HCT116 (cell line): Measurements from ENCODE around the gene TCP11. TPM values are rescaled to one million over a fixed set of nuclear protein-coding genes. Genes with fewer than 3 reads are reported as not detected.

Experiments
- ATAC-seq: fragments of 200-7000 bp; cut with Tn5 transposase; 2 replicates; pipeline ENCODE4 v1.9.1; 2020; ENCODE audit warnings: mild to moderate bottlenecking, moderate library complexity
- BruUV-seq: library from RNA; stranded (reverse); fragments of 400-500 nt; replicated peaks from 2 replicates; lab custom pipeline; 2021; lab: Mats Ljungman, UMichigan
- CTCF ChIA-PET: fragments of 300-600 bp; sonication (Branson Sonifier 250); formaldehyde crosslinking; loops from one replicate; lab custom pipeline; 2021; ENCODE audit warnings: antibody characterized with exemption; lab: Charles Lee
- POLR2A ChIA-PET: fragments of 300-600, 350-600 bp; sonication (Branson Sonifier 250); formaldehyde crosslinking; loops from one replicate; lab custom pipeline; 2021; ENCODE audit warnings: antibody characterized with exemption; lab: Charles Lee
- RAD21 ChIA-PET, 2 experiments: fragments of 300-600 bp; sonication (Branson Sonifier 250); formaldehyde crosslinking; loops; one replicate each; lab custom pipeline; 2023; ENCODE audit warnings: low total read pairs in 2 of 2; ENCODE audit not compliant: uncharacterized antibody in 2 of 2, unreplicated experiment in 2 of 2, low non-redundant PET in 1 of 2; lab: Charles Lee
- DNase-seq: peaks from one replicate; pipeline ENCODE4 v3.0.0-alpha.2; 2010; ENCODE audit warnings: low read depth, low spot score
- H2AFZ ChIP-seq: fragments of 200-600 bp; shearing (Covaris generic), sonication (generic); 2 replicates; pipeline ENCODE4 v1.6.1; 2017; ENCODE audit warnings: low read depth, mixed run types, mixed read lengths, antibody characterized with exemption, low read length; ENCODE audit not compliant: poor library complexity, severe bottlenecking
- H3K27ac ChIP-seq: 2 replicates; pipeline ENCODE4 v1.5.1; 2012; ENCODE audit warnings: low read depth, low read length
- H3K27me3 ChIP-seq: fragments of 200-600 bp; sonication (generic); 2 replicates; pipeline ENCODE4 v1.6.1; 2016; ENCODE audit warnings: mixed run types, low read length, mixed read lengths; ENCODE audit not compliant: insufficient read depth
- H3K36me3 ChIP-seq, 2 experiments: fragments of 200-500 bp in 1 of 2; fragments of 200-600 bp in 1 of 2; sonication (Bioruptor generic) in 1 of 2; sonication (generic) in 1 of 2; 2 replicates each; pipeline versions ENCODE4 v1.5.1 to v1.6.1; 2014 to 2016; ENCODE audit warnings: low read length in 2 of 2, inconsistent platforms in 1 of 2, mixed read lengths in 1 of 2, mixed run types in 1 of 2; ENCODE audit not compliant: insufficient read depth in 2 of 2, control insufficient read depth in 1 of 2
- H3K4me1 ChIP-seq, 2 experiments: fragments of 200-600 bp in 1 of 2; sonication (generic) in 1 of 2; 2 replicates each; pipeline versions ENCODE4 v1.5.1 to v1.6.1; 2012 to 2017; ENCODE audit warnings: low read length in 2 of 2, inconsistent platforms in 1 of 2, mild to moderate bottlenecking in 1 of 2, mixed read lengths in 1 of 2, mixed run types in 1 of 2, moderate library complexity in 1 of 2; ENCODE audit not compliant: insufficient read depth in 2 of 2, control insufficient read depth in 1 of 2
- H3K4me2 ChIP-seq: fragments of 200-600 bp; sonication (generic); 2 replicates; pipeline ENCODE4 v1.6.1; 2017; ENCODE audit warnings: mixed run types, low read length, mixed read lengths
- H3K4me3 ChIP-seq, 2 experiments: fragments of 200-600 bp in 1 of 2; sonication (generic) in 1 of 2; replicated peaks in 1 of 2; 2 replicates each; pipeline ENCODE4 v1.5.1; 2011 to 2016; ENCODE audit warnings: low read length in 2 of 2, control low read depth in 1 of 2, low read depth in 1 of 2, mild to moderate bottlenecking in 1 of 2, mixed read lengths in 1 of 2, mixed run types in 1 of 2
- H3K79me2 ChIP-seq: fragments of 200-600 bp; sonication (generic); 2 replicates; pipeline ENCODE4 v1.6.1; 2017; ENCODE audit warnings: mild to moderate bottlenecking, mixed run types, low read length, moderate library complexity, mixed read lengths; ENCODE audit not compliant: insufficient read depth
- H3K9ac ChIP-seq: fragments of 200-600 bp; sonication (generic); 2 replicates; pipeline ENCODE4 v1.6.1; 2016; ENCODE audit warnings: low read length, mixed read lengths
- H3K9me2 ChIP-seq: fragments of 200-600 bp; sonication (generic), shearing (Covaris generic); 2 replicates; pipeline ENCODE4 v1.6.1; 2017; ENCODE audit warnings: mixed run types, mild to moderate bottlenecking, moderate library complexity; ENCODE audit not compliant: insufficient read depth
- H3K9me3 ChIP-seq, 2 experiments: fragments of 200-500 bp in 1 of 2; fragments of 200-600 bp in 1 of 2; sonication (Bioruptor generic) in 1 of 2; sonication (generic) in 1 of 2; 2 replicates each; pipeline ENCODE4 v1.6.1; 2014 to 2017; ENCODE audit warnings: low read length in 2 of 2, mixed read lengths in 2 of 2, inconsistent platforms in 1 of 2, low read depth in 1 of 2, mild to moderate bottlenecking in 1 of 2, mixed run types in 1 of 2, moderate library complexity in 1 of 2; ENCODE audit not compliant: control insufficient read depth in 1 of 2, insufficient read depth in 1 of 2
- H4K20me1 ChIP-seq: fragments of 200-600 bp; sonication (generic), shearing (Covaris generic); 2 replicates; pipeline ENCODE4 v1.6.1; 2017; ENCODE audit warnings: mixed run types, mild to moderate bottlenecking, moderate library complexity; ENCODE audit not compliant: insufficient read depth
- CEBPB ChIP-seq: IDR thresholded peaks from 2 replicates; pipeline ENCODE4 v1.6.1; 2012; ENCODE audit warnings: low read depth
- EGR1 ChIP-seq: IDR thresholded peaks from 2 replicates; pipeline ENCODE4 v1.6.1; 2012; ENCODE audit warnings: low read depth
- FOSL1 ChIP-seq: IDR thresholded peaks from 2 replicates; pipeline ENCODE4 v1.6.1; 2012; ENCODE audit warnings: low read depth
- POLR2A ChIP-seq: IDR thresholded peaks from 2 replicates; pipeline ENCODE4 v1.7.0; 2011; ENCODE audit warnings: borderline replicate concordance; ENCODE audit not compliant: insufficient read depth, insufficient read length; ENCODE audit errors: extremely low read depth
- RAD21 ChIP-seq: IDR thresholded peaks from 2 replicates; pipeline ENCODE4 v1.6.1; 2012; ENCODE audit warnings: low read depth, mild to moderate bottlenecking
- SIN3A ChIP-seq: IDR thresholded peaks from 2 replicates; pipeline ENCODE4 v1.6.1; 2012; ENCODE audit warnings: low read depth
- SRF ChIP-seq: IDR thresholded peaks from 2 replicates; pipeline ENCODE4 v1.6.1; 2012; ENCODE audit warnings: low read depth
- YY1 ChIP-seq: IDR thresholded peaks from 2 replicates; pipeline ENCODE4 v1.6.1; 2011; ENCODE audit warnings: low read length, low read depth, moderate library complexity, mild to moderate bottlenecking; ENCODE audit not compliant: insufficient replicate concordance; ENCODE audit errors: extremely low read depth
- ZFX ChIP-seq: fragments of 450-650 bp; IDR thresholded peaks from 2 replicates; pipeline ENCODE4 v1.6.1; 2017
- intact Hi-C: fragments of 100-400 bp; cut with micrococcal nuclease; formaldehyde crosslinking; loops from 2 replicates; pipeline ENCODE4 v1.10.0; 2022
- total RNA-seq: library from RNA; stranded (reverse); gene quantifications from one replicate; pipeline ENCODE4 v1.2.1, GENCODE V29; 2021; ENCODE audit not compliant: unreplicated experiment
- TF ChIP-seq, protein P1 (sequence below): IDR thresholded peaks from 2 replicates; pipeline ENCODE4 v1.6.1; 2011; ENCODE audit warnings: mild to moderate bottlenecking, low read length, moderate library complexity; ENCODE audit not compliant: insufficient replicate concordance; ENCODE audit errors: extremely low read depth
- TF ChIP-seq, protein P2 (sequence below): IDR thresholded peaks from 2 replicates; pipeline ENCODE4 v1.6.1; 2012
- TF ChIP-seq, protein P3 (sequence below), 3 experiments: fragments of 200-600 bp in 1 of 3; sonication (generic) in 1 of 3; IDR thresholded peaks in 2 of 3; conservative IDR thresholded peaks in 1 of 3; 2 replicates each; pipeline ENCODE4 v1.5.1; 2012 to 2017; ENCODE audit warnings: low read depth in 2 of 3, low read length in 2 of 3, antibody characterized with exemption in 1 of 3, borderline replicate concordance in 1 of 3, control low read depth in 1 of 3, mild to moderate bottlenecking in 1 of 3, mixed read lengths in 1 of 3, mixed run types in 1 of 3, moderate library complexity in 1 of 3; ENCODE audit not compliant: insufficient read depth in 1 of 3

The TCP11 gene
- total RNA-seq, 1 experiment from 2014 or later, result not detected

DNA sequence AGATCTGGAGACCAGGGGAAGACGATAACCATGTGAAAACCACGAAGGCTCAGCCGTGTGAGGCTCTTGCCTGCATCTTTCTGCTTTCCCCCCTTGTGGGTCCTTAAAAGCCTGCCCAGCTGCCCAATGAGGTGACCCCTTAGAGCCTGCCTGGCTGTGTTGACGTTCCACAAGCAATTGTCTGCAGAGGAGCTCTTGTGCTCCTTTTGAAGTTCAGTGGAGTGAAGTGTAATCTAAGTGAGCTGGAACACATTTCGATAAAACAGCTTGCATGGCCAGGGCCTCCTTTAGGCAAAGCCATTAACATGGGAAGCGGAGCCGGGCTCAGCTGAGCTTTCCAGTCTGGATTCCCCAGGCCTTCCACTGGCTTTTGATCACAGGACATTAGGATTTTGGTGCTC is 27.3 kb upstream of the TCP11 start (continued):
- TF ChIP-seq SRF, result no peak
- no peak for TF ChIP-seq RAD21
- TF ChIP-seq EGR1, result no peak
- TF ChIP-seq, protein P1, sequence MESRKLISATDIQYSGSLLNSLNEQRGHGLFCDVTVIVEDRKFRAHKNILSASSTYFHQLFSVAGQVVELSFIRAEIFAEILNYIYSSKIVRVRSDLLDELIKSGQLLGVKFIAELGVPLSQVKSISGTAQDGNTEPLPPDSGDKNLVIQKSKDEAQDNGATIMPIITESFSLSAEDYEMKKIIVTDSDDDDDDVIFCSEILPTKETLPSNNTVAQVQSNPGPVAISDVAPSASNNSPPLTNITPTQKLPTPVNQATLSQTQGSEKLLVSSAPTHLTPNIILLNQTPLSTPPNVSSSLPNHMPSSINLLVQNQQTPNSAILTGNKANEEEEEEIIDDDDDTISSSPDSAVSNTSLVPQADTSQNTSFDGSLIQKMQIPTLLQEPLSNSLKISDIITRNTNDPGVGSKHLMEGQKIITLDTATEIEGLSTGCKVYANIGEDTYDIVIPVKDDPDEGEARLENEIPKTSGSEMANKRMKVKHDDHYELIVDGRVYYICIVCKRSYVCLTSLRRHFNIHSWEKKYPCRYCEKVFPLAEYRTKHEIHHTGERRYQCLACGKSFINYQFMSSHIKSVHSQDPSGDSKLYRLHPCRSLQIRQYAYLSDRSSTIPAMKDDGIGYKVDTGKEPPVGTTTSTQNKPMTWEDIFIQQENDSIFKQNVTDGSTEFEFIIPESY, result no peak
- TF ChIP-seq SIN3A, result no peak
- no peak for TF ChIP-seq POLR2A
- TF ChIP-seq, protein P2, sequence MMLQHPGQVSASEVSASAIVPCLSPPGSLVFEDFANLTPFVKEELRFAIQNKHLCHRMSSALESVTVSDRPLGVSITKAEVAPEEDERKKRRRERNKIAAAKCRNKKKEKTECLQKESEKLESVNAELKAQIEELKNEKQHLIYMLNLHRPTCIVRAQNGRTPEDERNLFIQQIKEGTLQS, result no peak
- no peak for TF ChIP-seq CEBPB
- TF ChIP-seq ZFX, result no peak
- TF ChIP-seq FOSL1, result no peak
- no peak for TF ChIP-seq YY1

DNA sequence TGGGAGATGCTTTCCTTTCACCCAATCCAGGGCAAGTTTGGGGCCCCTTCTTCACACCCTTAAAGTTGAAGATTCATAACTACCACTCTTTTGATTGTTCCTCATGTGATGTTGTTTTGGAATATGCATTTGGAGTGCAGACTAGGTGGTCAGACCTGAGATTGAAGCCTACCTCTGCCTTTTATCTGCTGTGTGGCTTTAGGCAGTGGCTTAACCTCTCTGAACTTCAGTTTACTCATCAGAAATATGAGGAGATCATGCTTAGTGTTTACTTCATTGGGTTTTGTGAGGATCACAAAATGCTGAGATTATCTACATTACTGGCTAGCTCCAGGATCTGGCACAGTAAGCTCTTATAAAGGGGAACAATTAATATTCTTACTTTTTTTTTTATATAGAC is 26.4 kb upstream of the TCP11 start:
- H3K9me2 ChIP-seq, result no peaks in the 10 kb centered on the region
- no peak overlapping the region for H3K4me3 ChIP-seq
- H3K27ac ChIP-seq, result no peak overlapping the region
- H3K4me1 ChIP-seq, result no peaks in the 10 kb centered on the region
- no peaks in the 10 kb centered on the region for H3K36me3 ChIP-seq
- H3K4me2 ChIP-seq, result no peak overlapping the region
- ATAC-seq (no peak), DNase-seq (no peak)
- no peaks in the 10 kb centered on the region for H3K27me3 ChIP-seq
- POLR2A ChIA-PET, result no interaction called here
- no peak overlapping the region for H2AFZ ChIP-seq
- CTCF ChIA-PET, result no interaction called here
- H3K9me3 ChIP-seq, result no peaks in the 10 kb centered on the region
- TF ChIP-seq, protein P3, sequence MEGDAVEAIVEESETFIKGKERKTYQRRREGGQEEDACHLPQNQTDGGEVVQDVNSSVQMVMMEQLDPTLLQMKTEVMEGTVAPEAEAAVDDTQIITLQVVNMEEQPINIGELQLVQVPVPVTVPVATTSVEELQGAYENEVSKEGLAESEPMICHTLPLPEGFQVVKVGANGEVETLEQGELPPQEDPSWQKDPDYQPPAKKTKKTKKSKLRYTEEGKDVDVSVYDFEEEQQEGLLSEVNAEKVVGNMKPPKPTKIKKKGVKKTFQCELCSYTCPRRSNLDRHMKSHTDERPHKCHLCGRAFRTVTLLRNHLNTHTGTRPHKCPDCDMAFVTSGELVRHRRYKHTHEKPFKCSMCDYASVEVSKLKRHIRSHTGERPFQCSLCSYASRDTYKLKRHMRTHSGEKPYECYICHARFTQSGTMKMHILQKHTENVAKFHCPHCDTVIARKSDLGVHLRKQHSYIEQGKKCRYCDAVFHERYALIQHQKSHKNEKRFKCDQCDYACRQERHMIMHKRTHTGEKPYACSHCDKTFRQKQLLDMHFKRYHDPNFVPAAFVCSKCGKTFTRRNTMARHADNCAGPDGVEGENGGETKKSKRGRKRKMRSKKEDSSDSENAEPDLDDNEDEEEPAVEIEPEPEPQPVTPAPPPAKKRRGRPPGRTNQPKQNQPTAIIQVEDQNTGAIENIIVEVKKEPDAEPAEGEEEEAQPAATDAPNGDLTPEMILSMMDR (IDR thresholded peaks at IDR 0.05 in 2 of 3, conservative IDR thresholded peaks at IDR 0.05 in 1 of 3; ENCODE audit: borderline replicate concordance in 1 of 3, insufficient read depth in 1 of 3, low read depth in 2 of 3, low read length in 2 of 3), result no peak
- no peak for TF ChIP-seq RAD21
- no TSS peak for BruUV-seq
- no peaks in the 10 kb centered on the region for H3K79me2 ChIP-seq
- intact Hi-C loops, result no loop called here
- H3K9ac ChIP-seq, result no peak overlapping the region
- RAD21 ChIA-PET, result no interaction called here
- no peaks in the 10 kb centered on the region for H4K20me1 ChIP-seq
